ENCODE measurements around the gene SFSWAP.

GRCh38 chr12:131710464-131711457 is at the start of gene SFSWAP:
- TF ChIP-seq CTCF (IDR thresholded peaks at IDR 0.05) = no peak
- peak; percentile 48 to 83 (median 80) for TF ChIP-seq POLR2A (IDR thresholded peaks at IDR 0.05)
